Fibroblast of mammary gland (primary cell): ENCODE measurements around the gene TGFB2.
A peak's percentile ranks its signal among the peaks of the same experiment; 100 is the strongest.

Source experiments
- DNase-seq: peaks from one replicate; pipeline ENCODE4 v3.0.0-alpha.2; 2010; ENCODE audit warnings: low read depth
- H3K4me3 ChIP-seq: 2 replicates; pipeline ENCODE4 v1.5.1; 2011; ENCODE audit warnings: low read depth, mild to moderate bottlenecking, low read length, moderate library complexity; ENCODE audit not compliant: control insufficient read depth
- CTCF ChIP-seq: conservative IDR thresholded peaks from 2 replicates; pipeline ENCODE4 v1.5.1; 2011; ENCODE audit warnings: low read depth, low read length, inconsistent platforms; ENCODE audit not compliant: control insufficient read depth, insufficient read depth

The TGFB2 gene

GRCh38 chr1:218344814-218345672 is at the start of gene TGFB2:
Gene TGFB2 (plus strand): TSS chr1:218345336. CDS start chr1:218346702, 1,366 bp downstream.
- DNase-seq = peak; percentile 69
- TF ChIP-seq CTCF = peak; percentile 31
- H3K4me3 ChIP-seq = peak within 1 kb of the TSS; percentile 67

- no peak for DNase-seq
- no peak for TF ChIP-seq CTCF
- H3K4me3 ChIP-seq = no peak overlapping the region
These were observed 49.0 kb upstream of the TGFB2 start for GRCh38 chr1:218296162-218296561.

GRCh38 chr1:218297461-218297860 is 47.7 kb upstream of the TGFB2 start:
- no peak for TF ChIP-seq CTCF
- no peak for DNase-seq
- no peak overlapping the region for H3K4me3 ChIP-seq

- DNase-seq = no peak
- TF ChIP-seq CTCF = no peak
- no peak overlapping the region for H3K4me3 ChIP-seq
These were observed 47.3 kb upstream of the TGFB2 start for GRCh38 chr1:218297867-218298266.

GRCh38 chr1:218298398-218298797 is 46.7 kb upstream of the TGFB2 start:
- no peak for TF ChIP-seq CTCF
- H3K4me3 ChIP-seq = no peak overlapping the region
- no peak for DNase-seq

GRCh38 chr1:218299416-218299815 is 45.7 kb upstream of the TGFB2 start:
- DNase-seq = peak; percentile 73
- TF ChIP-seq CTCF = peak; percentile 66
- H3K4me3 ChIP-seq = no peak overlapping the region

- H3K4me3 ChIP-seq = no peak overlapping the region
- no peak for TF ChIP-seq CTCF
- no peak for DNase-seq
These were observed 43.9 kb upstream of the TGFB2 start for GRCh38 chr1:218301217-218301616.
